Endometrium (tissue), 2 donors: ENCODE measurements around the gene ASTN2.

Experiments
- FAIRE-seq: peaks from 2 replicates; lab custom pipeline; 2012; peaks lifted over from hg19 to GRCh38; lab: Jason Lieb, UNC
- donor health status: control.
- donor health status: control.

The ASTN2 gene

GRCh38 chr9:116387934-116388698 is 1026.7 kb downstream of the ASTN2 start:
- FAIRE-seq: no peak

GRCh38 chr9:116383936-116384335 is 1030.9 kb downstream of the ASTN2 start:
- FAIRE-seq: no peak

- FAIRE-seq: no peak
Observed at GRCh38 chr9:116383133-116383532, 1031.7 kb downstream of the ASTN2 start.

GRCh38 chr9:116382053-116382452 is 1032.8 kb downstream of the ASTN2 start:
- no peak for FAIRE-seq

GRCh38 chr9:116381350-116381749 is 1033.5 kb downstream of the ASTN2 start:
- no peak for FAIRE-seq

- no peak for FAIRE-seq
Observed at GRCh38 chr9:116380496-116380995, 1034.3 kb downstream of the ASTN2 start.

GRCh38 chr9:116379821-116380220 is 1035.0 kb downstream of the ASTN2 start:
- FAIRE-seq: no peak

- no peak for FAIRE-seq
Observed at GRCh38 chr9:116378873-116379272, 1036.0 kb downstream of the ASTN2 start.

GRCh38 chr9:116377179-116377798 is 1037.6 kb downstream of the ASTN2 start:
- FAIRE-seq: no peak
